ENCODE data around the gene SMYD3. TPM values are rescaled to one million over a fixed set of nuclear protein-coding genes. Genes with fewer than 3 reads are reported as not detected.

SMYD3 gene
- total RNA-seq, 1 donor from 2014 or later = 31.9 TPM

DNA sequence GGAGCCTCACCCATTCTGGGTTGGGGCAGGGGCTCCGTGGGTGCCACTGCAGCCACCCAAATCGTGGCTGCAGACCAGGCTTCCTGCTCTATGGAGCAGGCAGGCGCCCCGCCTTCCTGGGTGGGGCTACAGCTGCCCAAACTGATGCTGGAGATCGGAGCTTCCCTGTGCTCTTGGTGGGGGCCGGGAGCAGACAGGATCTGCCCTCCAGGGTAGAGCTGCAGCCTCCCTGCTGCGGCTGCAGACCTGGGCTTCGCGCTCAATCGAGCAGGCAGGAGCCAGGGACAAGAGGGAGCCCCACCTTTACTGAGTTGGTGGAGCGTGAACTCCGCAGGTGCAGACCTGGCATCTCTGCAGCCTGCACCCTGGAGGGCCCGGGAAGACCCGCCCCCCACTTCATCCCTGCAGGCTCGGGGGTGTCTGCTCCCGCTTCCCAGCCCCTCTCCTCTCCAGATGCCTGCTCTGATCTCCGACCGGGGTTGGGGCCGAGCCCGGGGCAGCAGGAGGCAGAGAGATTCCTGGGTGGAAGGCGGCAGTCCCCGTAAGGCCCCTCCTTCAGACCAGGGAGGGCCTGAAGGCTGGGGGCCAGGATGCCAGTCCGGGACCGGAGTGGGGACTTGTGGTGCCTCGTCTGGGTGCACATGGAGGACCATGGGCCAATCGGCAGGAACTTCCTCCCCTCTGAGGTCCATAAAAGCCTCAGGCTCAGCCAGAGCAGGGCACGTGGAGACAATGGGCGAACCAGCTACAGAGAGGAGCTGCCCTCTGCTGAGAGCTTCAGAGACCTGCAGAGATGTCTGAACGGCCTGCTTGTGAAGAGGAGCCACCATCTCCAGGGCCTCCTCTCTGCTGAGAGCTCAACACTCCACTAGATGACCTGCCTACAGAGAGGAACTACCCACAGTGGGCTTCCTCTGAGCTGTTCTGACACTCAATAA, 359.3 kb downstream of the SMYD3 start:
- H3K4me1 Mint-ChIP-seq (ENCODE audit: low read depth) = peaks cover 13% of the 10 kb centered on the region
- H3K9me3 Mint-ChIP-seq (ENCODE audit: low read depth) = no peaks in the 10 kb centered on the region
- no peak overlapping the region for H3K27ac Mint-ChIP-seq
- TF ChIP-seq, protein P1, sequence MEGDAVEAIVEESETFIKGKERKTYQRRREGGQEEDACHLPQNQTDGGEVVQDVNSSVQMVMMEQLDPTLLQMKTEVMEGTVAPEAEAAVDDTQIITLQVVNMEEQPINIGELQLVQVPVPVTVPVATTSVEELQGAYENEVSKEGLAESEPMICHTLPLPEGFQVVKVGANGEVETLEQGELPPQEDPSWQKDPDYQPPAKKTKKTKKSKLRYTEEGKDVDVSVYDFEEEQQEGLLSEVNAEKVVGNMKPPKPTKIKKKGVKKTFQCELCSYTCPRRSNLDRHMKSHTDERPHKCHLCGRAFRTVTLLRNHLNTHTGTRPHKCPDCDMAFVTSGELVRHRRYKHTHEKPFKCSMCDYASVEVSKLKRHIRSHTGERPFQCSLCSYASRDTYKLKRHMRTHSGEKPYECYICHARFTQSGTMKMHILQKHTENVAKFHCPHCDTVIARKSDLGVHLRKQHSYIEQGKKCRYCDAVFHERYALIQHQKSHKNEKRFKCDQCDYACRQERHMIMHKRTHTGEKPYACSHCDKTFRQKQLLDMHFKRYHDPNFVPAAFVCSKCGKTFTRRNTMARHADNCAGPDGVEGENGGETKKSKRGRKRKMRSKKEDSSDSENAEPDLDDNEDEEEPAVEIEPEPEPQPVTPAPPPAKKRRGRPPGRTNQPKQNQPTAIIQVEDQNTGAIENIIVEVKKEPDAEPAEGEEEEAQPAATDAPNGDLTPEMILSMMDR (IDR thresholded peaks at IDR 0.05; ENCODE audit: unreplicated experiment) = no peak
- DNase-seq (ENCODE audit: low spot score, unreplicated experiment) = no peak
- H3K4me3 Mint-ChIP-seq (ENCODE audit: low read depth) = no peak overlapping the region
- peaks cover 4% of the 10 kb centered on the region for H3K36me3 Mint-ChIP-seq (ENCODE audit: insufficient read depth)
- no peaks in the 10 kb centered on the region for H3K27me3 Mint-ChIP-seq

DNA sequence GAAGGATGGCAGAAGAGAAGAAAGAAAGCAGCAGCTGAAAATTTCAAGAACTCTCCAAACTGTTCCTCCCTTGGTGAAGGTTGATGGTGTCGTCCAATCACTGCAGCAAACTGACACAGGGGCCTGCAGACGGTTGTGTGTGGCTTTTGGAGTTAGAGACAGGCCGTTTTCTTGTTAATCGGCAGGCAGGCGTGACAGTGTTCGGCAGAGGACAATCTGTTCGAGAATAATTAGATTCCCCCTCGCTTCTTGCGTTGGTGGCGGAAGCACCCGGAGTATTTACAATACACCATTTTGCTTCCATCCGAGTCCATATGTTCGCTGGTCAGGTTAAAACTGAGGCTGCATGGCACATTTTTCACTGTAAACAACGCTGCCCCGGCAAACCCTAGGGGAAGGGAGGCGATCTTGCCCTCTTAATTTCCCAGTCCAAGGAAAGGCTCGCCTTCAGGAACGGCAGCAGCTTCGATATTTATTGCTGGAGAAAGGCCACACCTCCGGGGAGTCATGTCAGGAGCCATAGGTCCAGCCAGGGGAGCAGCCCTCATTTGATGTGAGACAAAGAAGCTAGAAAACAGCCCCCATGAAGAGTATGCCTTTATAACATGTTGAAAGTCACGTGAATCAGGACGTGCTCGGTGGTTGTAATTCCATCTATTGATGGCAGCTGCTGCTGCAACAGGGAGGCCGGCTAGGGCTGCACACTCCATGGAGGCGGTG, 360.1 kb downstream of the SMYD3 start:
- no peak for DNase-seq (ENCODE audit: low spot score, unreplicated experiment)
- no peak overlapping the region for H3K27ac Mint-ChIP-seq
- peaks cover 4% of the 10 kb centered on the region for H3K36me3 Mint-ChIP-seq (ENCODE audit: insufficient read depth)
- H3K9me3 Mint-ChIP-seq (ENCODE audit: low read depth) = no peaks in the 10 kb centered on the region
- TF ChIP-seq, protein P1 (IDR thresholded peaks at IDR 0.05; ENCODE audit: unreplicated experiment) = no peak
- H3K27me3 Mint-ChIP-seq = no peaks in the 10 kb centered on the region
- H3K4me3 Mint-ChIP-seq (ENCODE audit: low read depth) = no peak overlapping the region
- H3K4me1 Mint-ChIP-seq (ENCODE audit: low read depth) = peaks cover 9% of the 10 kb centered on the region

DNA sequence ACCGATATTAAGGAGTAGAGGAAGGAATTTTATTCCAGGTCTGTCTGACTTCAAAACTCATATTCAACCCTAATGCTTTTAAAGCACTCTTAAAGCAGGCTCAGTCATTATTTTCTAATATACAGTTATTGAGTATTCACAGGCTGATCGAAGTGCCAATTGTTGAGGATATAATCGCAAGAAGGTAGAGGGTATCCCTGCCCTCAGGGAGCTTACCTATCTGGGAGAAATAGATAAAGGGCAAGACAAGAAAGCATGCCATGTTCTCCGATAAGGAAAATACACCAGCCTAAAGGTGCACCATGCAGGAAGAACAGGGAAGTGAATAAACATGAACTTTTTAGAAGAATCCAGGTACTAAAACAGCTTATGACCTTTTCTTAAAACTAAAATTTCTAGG, 361.2 kb downstream of the SMYD3 start:
- no peak for DNase-seq (ENCODE audit: low spot score, unreplicated experiment)
- TF ChIP-seq, protein P1 (IDR thresholded peaks at IDR 0.05; ENCODE audit: unreplicated experiment) = no peak
- H3K27ac Mint-ChIP-seq = no peak overlapping the region
- H3K4me1 Mint-ChIP-seq (ENCODE audit: low read depth) = peaks cover 3% of the 10 kb centered on the region
- no peaks in the 10 kb centered on the region for H3K9me3 Mint-ChIP-seq (ENCODE audit: low read depth)
- H3K27me3 Mint-ChIP-seq = no peaks in the 10 kb centered on the region
- no peak overlapping the region for H3K4me3 Mint-ChIP-seq (ENCODE audit: low read depth)
- H3K36me3 Mint-ChIP-seq (ENCODE audit: insufficient read depth) = peaks cover 4% of the 10 kb centered on the region

DNA sequence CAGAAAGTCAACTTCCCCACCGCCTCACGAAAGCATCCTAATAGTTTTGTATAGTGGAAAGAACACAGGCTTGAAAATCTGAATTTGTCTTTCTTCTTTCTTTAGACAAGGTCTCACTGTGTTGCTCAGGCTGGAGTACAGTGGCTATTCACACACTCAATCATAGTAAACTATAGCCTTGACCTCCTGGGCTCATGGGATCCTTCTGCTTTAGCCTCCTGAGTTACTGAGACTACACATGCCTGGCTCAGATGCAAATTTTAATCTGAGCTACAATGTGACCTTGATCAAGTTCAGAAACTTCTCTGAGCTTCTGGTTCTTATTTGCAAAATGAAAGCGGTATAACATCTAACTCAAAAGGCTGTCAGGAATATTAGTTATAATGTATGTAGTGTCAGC, 362.1 kb downstream of the SMYD3 start:
- TF ChIP-seq, protein P1 (IDR thresholded peaks at IDR 0.05; ENCODE audit: unreplicated experiment) = no peak
- Mint-ChIP-seq H3K4me3 (ENCODE audit: low read depth) (no peak overlapping the region), H3K36me3 (ENCODE audit: insufficient read depth) (peaks cover 4% of the 10 kb centered on the region), H3K27me3 (no peaks in the 10 kb centered on the region), H3K27ac (no peak overlapping the region), H3K9me3 (ENCODE audit: low read depth) (no peaks in the 10 kb centered on the region), H3K4me1 (ENCODE audit: low read depth) (peaks cover 3% of the 10 kb centered on the region)
- no peak for DNase-seq (ENCODE audit: low spot score, unreplicated experiment)

DNA sequence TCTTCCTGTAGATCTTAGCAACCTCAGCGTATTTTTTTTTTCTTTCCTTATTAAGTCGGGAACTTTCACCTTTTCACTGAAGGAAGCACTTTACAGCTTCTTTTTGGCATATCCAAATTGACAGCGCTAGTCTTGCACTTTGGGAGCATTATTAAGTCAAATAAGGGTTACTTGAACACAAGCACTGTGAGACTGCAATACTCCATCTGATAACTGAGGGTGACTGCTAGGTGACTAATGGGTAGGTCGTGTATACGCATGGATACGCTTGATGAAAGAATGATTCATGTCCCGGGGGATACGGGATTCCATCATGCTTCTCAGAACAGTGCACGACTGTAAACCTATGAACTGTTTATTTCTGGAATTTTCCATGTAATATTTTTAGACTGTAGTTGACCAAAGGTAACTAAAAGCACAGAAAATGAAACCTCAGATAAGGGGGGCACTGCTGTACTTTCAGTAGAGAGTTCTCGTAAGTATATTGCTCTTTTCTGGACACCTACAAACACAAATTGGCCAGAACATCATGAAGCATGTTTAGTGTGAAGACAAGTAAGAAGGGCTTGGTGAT, 364.7 kb downstream of the SMYD3 start:
- TF ChIP-seq, protein P1 (IDR thresholded peaks at IDR 0.05; ENCODE audit: unreplicated experiment) = no peak
- no peak overlapping the region for H3K27ac Mint-ChIP-seq
- no peaks in the 10 kb centered on the region for H3K9me3 Mint-ChIP-seq (ENCODE audit: low read depth)
- H3K4me3 Mint-ChIP-seq (ENCODE audit: low read depth) = no peak overlapping the region
- H3K4me1 Mint-ChIP-seq (ENCODE audit: low read depth) = peaks cover 3% of the 10 kb centered on the region
- no peak for DNase-seq (ENCODE audit: low spot score, unreplicated experiment)
- no peaks in the 10 kb centered on the region for H3K27me3 Mint-ChIP-seq
- peaks cover 4% of the 10 kb centered on the region for H3K36me3 Mint-ChIP-seq (ENCODE audit: insufficient read depth)

Data from progenitor cell of endocrine pancreas (in vitro differentiated cells).